GM10266 (cell line): ENCODE measurements around the gene LSG1.

Experiments
- DNase-seq: peaks from one replicate; pipeline ENCODE4 v3.0.0; 2012; ENCODE audit errors: extremely low spot score
- CTCF ChIP-seq: IDR thresholded peaks from 2 replicates; pipeline ENCODE4 v1.5.1; 2012; ENCODE audit warnings: mild to moderate bottlenecking, low read depth; ENCODE audit not compliant: control insufficient read depth, insufficient read depth; ENCODE audit errors: missing control alignments

LSG1 gene

DNA sequence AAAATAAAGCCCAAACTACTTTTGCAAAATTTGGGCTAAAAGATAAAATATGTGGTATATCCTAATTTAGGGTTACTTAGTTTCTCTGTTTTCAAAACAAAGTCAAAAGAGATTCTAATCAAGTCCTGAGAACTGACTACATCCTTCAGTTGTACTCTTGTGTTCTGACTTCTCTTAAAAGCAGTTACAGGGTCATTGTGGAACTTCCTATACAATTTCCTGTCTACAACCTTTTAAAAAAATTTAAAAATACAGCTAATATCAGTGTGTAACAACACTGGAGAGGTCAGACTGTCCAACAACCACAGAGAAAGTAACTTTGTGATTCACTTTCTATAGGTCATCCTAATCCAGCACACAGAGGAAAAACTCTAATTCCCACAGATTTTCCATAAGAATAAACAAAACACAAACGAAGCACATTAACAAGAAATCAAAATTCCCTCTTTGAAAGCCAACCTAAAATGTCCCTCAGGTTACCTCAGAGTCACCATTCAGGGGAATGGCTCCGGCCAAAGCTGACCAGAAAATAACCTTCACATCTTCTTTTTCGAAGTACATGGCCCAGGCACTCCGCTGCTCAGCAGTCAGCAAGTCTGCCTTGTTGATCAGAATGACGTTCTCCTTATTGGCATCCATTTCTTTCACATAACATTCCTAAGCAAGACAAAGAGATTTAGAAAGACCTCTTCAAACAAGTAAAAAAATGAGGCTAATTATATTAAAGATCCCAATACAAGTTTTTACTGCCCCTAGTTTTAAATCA, 13.3 kb downstream of the LSG1 start:
- no peak for TF ChIP-seq CTCF
- DNase-seq, result no peak

DNA sequence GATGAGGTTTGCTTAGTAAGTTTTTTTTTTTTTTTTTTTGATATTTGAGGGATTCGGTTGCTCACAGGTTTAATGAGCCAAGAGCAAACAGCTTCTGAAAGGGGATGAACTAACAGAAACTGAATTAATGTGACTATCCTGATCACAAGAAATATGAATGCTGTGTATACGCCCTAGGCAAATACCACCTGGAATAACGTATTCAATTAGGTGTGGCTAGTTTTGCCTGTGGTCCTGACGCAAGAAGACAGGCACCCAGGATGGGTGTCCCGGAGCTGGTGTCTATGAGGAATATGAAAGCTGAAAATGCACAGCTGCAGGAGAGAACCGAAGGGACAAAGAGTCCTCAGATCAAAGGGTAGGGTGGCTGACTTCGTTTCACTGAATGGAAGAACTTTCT, 14.6 kb downstream of the LSG1 start:
- no peak for TF ChIP-seq CTCF
- DNase-seq, result no peak

GRCh38 chr3:194654443-194654842, 17.5 kb downstream of the LSG1 start:
- TF ChIP-seq CTCF, result no peak
- peak; percentile 65 for DNase-seq

- no peak for DNase-seq
- no peak for TF ChIP-seq CTCF
Measured at GRCh38 chr3:194647747-194648146, 24.2 kb downstream of the LSG1 start.

DNA sequence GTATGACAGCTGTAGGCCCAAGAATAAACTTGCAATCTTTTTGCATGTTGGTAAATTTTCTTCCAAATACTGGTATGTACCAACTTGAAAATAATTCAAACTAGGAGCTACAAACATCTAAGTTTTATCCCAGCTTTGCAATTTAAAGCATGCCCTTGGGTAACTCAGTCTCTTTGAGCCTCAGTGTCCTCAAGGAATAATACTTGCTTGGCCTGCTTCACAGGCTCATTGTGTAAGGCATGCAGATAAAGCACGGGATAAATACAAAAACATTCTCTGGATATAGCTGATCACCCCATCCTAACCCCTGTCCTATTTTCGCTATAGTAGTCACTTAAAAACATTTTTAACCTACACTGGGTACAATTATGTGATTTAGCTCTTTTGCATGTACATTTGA, 29.2 kb downstream of the LSG1 start:
- TF ChIP-seq CTCF, result no peak
- DNase-seq, result no peak

DNA sequence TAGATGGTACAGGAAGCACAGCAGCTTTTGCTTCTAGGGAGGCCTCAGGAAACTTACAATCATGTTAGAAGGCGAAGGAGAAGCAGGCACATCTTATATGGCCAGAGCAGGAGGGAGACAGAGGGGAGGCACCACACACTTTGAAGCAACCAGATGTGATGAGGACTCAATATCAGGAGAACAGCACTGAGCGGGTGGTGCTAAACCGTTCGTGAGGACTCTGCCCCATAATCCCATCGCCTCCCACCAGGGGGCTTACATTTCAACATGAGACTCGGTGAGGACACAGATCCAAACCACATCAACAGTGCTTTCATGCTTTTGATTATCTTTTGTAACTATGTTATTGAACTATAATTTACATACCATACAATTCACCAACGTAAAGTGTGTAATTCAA, 31.2 kb downstream of the LSG1 start:
- no peak for DNase-seq
- no peak for TF ChIP-seq CTCF

DNA sequence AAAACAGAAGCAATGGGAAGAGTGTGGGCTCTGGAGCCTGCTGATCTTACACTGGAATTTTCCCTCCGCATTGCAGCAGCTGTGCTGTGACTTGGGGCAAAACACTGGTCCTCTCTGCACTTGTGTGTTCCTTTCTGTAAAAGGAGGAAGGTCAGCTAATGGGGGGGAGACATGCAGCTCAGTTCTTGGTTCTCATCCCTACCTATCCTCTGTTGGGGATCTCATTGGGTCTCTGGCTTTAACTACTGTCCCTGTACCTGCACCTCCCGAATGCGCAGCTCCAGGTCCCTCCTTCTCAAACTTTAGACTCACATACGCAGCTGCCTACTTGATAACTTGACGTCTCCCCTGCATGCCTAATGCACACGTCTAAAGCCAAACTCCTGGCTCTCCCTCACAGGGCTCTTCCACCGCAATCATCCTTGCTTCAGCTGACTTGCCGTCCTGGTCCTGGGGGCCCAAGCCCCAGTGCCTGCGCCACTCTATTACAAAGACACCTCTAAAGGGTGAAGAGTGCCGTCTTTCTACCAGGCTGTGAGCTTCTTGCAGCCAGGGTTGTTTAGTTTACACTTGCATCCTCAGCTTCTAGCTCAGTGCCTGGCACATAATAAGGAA, 32.9 kb downstream of the LSG1 start:
- TF ChIP-seq CTCF, result no peak
- no peak for DNase-seq
